ENCODE data around the gene CDC40.

- no peak for TF ChIP-seq CTCF (IDR thresholded peaks at IDR 0.05)
- no peak for TF ChIP-seq ZFX (IDR thresholded peaks at IDR 0.05; ENCODE audit: borderline replicate concordance)
These were observed 3.2 kb downstream of the CDC40 start for GRCh38 chr6:110183292-110183885.

Data from 22Rv1 (cell line).